PC-9 (cell line): ENCODE results near the gene TBC1D5.

ENCODE experiments used
- EZH2 ChIP-seq: fragments of 200-600 bp; sonication (generic); IDR thresholded peaks from 2 replicates; pipeline ENCODE4 v1.8.0; 2017; ENCODE audit warnings: antibody characterized with exemption, low read depth
- TF ChIP-seq, protein P1 (sequence below): fragments of 200-600 bp; sonication (generic); conservative IDR thresholded peaks from 2 replicates; pipeline ENCODE4 v1.6.1; 2017; ENCODE audit warnings: mixed run types, antibody characterized with exemption, mild to moderate bottlenecking, moderate library complexity

GRCh38 chr3:17384567-17385296, 357.7 kb downstream of the TBC1D5 start:
- TF ChIP-seq, protein P1, sequence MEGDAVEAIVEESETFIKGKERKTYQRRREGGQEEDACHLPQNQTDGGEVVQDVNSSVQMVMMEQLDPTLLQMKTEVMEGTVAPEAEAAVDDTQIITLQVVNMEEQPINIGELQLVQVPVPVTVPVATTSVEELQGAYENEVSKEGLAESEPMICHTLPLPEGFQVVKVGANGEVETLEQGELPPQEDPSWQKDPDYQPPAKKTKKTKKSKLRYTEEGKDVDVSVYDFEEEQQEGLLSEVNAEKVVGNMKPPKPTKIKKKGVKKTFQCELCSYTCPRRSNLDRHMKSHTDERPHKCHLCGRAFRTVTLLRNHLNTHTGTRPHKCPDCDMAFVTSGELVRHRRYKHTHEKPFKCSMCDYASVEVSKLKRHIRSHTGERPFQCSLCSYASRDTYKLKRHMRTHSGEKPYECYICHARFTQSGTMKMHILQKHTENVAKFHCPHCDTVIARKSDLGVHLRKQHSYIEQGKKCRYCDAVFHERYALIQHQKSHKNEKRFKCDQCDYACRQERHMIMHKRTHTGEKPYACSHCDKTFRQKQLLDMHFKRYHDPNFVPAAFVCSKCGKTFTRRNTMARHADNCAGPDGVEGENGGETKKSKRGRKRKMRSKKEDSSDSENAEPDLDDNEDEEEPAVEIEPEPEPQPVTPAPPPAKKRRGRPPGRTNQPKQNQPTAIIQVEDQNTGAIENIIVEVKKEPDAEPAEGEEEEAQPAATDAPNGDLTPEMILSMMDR, result no peak
- TF ChIP-seq EZH2, result no peak
